Measurements from ENCODE around the gene PLXNA4. TPM values are rescaled to one million over a fixed set of nuclear protein-coding genes. Genes with fewer than 3 reads are reported as not detected.

Gene PLXNA4
- total RNA-seq, 2 experiments from 2014 or later, result 1.2 to 1.4 TPM

DNA sequence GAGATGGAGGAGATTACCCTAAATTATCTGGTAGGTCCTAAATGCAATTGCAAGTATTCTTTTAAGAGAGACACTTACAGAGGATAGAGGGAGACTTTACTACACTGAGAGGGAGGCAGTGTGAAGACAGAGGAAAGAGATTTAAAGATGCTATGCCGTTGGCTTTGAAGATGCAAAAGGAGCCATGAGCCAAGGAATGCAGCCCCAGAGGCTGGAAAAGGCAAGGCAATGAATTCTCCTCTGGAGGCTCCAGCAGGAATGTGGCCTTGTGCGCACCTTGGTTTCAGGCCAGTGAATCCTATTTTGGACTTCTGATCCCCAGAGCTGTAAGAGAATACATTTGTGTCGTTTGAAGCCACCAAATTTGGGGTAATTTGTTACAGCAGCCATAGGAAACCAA lies 118.6 kb downstream of the PLXNA4 start:
- H3K9me3 Mint-ChIP-seq, result no peaks in the 10 kb centered on the region
- H3K27ac Mint-ChIP-seq, result no peak overlapping the region
- peaks cover 42% of the 10 kb centered on the region for H3K4me1 Mint-ChIP-seq
- ChIA-PET CTCF (no interaction called here), POLR2A (no interaction called here)
- no peak for DNase-seq
- peaks cover 3% of the 10 kb centered on the region for H3K36me3 Mint-ChIP-seq (ENCODE audit: low read depth)
- peaks cover 27% of the 10 kb centered on the region for H3K27me3 Mint-ChIP-seq
- no peak overlapping the region for H3K4me3 Mint-ChIP-seq

DNA sequence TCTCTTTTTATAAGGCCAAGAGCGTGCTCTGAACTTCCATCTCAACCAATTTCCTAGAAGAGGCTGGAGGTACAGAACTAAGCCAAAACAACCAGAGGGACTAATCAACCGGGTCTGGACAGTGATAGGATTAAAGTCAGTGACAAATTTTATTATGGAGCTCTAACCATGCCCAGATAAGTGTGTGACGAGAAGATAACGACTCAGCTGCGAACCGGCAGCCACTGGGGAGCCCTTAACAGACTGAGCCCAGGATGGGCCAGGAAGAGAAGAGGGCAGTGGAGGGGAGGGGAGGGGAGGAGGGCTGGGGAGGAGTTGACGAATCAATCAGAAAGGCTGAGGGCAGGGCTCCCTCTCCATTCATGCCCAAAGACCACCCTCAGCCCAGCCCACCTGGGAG lies 119.9 kb downstream of the PLXNA4 start:
- DNase-seq, result no peak
- peaks cover 31% of the 10 kb centered on the region for H3K27me3 Mint-ChIP-seq
- H3K9me3 Mint-ChIP-seq, result no peaks in the 10 kb centered on the region
- H3K4me3 Mint-ChIP-seq, result no peak overlapping the region
- ChIA-PET CTCF (interaction anchor here (0.6 kb wide), 1 partner anchor 17 kb away, joined by 3 read pairs; no protein-coding TSS in a partner anchor), POLR2A (no interaction called here)
- no peak overlapping the region for H3K27ac Mint-ChIP-seq
- H3K36me3 Mint-ChIP-seq (ENCODE audit: low read depth), result peaks cover 8% of the 10 kb centered on the region
- peaks cover 43% of the 10 kb centered on the region for H3K4me1 Mint-ChIP-seq

DNA sequence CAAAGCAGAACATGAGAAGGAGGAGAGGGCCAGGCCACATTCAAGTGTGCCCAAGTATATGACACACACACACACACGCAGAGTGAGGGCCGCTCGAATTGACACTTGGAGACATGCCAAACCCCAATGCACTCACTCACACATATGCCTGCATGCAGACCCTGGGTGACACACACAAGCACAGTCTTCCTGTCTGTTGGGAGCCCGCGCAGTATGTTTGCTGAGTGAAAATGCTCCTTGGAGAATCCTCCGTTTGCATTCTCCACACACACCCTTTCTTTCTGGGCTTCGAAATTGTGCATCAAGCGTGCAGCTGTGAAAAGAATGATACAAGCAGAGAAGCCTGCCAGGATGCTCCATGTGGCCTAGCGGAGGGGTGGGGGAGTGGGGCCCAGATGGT lies 120.9 kb downstream of the PLXNA4 start:
- CTCF ChIA-PET, result interaction anchor here (0.7 kb wide), 1 partner anchor 164 kb away, joined by 4 read pairs; no protein-coding TSS in a partner anchor
- Mint-ChIP-seq H3K4me1 (peaks cover 43% of the 10 kb centered on the region), H3K9me3 (no peaks in the 10 kb centered on the region), H3K27ac (no peak overlapping the region), H3K36me3 (ENCODE audit: low read depth) (peaks cover 8% of the 10 kb centered on the region), H3K27me3 (peaks cover 28% of the 10 kb centered on the region), H3K4me3 (no peak overlapping the region)
- POLR2A ChIA-PET, result no interaction called here
- DNase-seq, result no peak

DNA sequence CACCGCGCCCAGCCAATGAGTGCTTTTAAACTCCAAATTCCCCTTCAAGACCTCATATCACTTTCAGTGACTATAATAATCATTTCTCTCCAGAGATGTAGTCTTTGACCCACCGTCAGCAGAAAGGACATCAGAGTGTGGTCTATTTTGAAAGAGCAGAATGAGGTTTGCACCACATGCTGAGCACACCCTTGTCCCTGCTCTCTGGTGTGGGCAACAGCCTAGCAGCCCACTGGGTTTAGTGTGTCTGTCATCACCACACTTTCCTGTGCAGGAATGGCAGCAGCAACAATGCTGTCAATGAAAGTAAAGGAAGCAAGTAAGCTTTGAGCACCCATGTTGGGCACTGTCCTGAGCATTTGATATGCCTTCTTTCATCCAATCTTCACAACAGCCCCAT lies 122.4 kb downstream of the PLXNA4 start:
- Mint-ChIP-seq H3K27me3 (peaks cover 25% of the 10 kb centered on the region), H3K36me3 (ENCODE audit: low read depth) (peaks cover 8% of the 10 kb centered on the region), H3K4me3 (no peak overlapping the region), H3K9me3 (no peaks in the 10 kb centered on the region), H3K4me1 (peaks cover 54% of the 10 kb centered on the region), H3K27ac (no peak overlapping the region)
- no peak for DNase-seq
- ChIA-PET CTCF (no interaction called here), POLR2A (interaction anchor here (0.5 to 1.1 kb wide), 2 partner anchors 23 to 53 kb away, joined by 3 to 4 read pairs; no protein-coding TSS in a partner anchor)

DNA sequence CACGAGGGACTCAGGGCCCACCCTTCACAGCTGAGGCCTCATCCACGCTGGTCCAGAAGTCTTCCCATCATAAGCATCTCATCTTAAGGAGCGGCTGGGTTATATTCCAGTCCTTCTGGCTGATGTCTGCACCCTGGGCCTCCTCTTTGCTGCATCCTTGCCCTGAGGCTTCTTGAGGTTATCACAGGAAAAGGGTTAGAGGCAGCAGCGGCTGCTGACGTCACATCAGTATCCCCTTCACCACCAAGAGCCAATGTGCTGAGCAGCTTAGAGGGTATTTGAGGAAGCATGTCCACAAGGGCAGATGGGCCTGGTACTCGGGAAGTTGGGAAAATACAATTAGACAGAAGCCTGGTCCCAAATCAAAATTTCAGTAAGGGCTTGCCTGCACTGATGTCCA lies 125.1 kb downstream of the PLXNA4 start:
- peaks cover 8% of the 10 kb centered on the region for H3K36me3 Mint-ChIP-seq (ENCODE audit: low read depth)
- H3K9me3 Mint-ChIP-seq, result no peaks in the 10 kb centered on the region
- H3K4me3 Mint-ChIP-seq, result no peak overlapping the region
- H3K4me1 Mint-ChIP-seq, result peaks cover 70% of the 10 kb centered on the region
- DNase-seq, result peak; percentile 61
- peak overlapping the region; percentile 47 for H3K27ac Mint-ChIP-seq
- ChIA-PET POLR2A (interaction anchor here (3.1 to 4.3 kb wide), 2 partner anchors 13 to 20 kb away, joined by 22 to 24 read pairs; no protein-coding TSS in a partner anchor), CTCF (interaction anchor here (2.2 kb wide), 1 partner anchor 13 kb away, joined by 5 read pairs; no protein-coding TSS in a partner anchor)
- H3K27me3 Mint-ChIP-seq, result peaks cover 14% of the 10 kb centered on the region

DNA sequence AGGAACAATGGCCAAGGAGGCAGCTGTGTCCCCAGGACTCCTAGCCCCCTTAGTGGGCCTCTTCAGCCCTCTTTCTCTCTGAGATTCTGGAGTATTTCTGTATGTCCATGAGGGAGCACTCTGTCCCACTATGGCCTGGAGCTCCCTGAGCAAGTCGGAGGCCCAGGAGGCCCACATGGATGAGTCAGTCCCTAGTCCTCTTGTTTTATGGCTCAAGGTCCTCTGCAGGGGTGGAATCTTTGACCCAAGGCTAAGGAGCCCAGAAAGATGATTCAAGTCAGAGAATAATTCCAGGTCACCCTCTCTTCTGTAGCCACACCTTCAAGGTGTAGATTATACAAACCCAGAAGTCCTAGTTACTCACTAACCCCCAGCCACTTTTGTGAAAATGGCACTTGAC lies 125.6 kb downstream of the PLXNA4 start:
- ChIA-PET CTCF (interaction anchor here (2.2 kb wide), 1 partner anchor 12 kb away, joined by 5 read pairs; no protein-coding TSS in a partner anchor), POLR2A (interaction anchor here (1.0 to 4.3 kb wide), 3 partner anchors 10 to 20 kb away, joined by 5 to 24 read pairs (median 22); no protein-coding TSS in a partner anchor)

DNA sequence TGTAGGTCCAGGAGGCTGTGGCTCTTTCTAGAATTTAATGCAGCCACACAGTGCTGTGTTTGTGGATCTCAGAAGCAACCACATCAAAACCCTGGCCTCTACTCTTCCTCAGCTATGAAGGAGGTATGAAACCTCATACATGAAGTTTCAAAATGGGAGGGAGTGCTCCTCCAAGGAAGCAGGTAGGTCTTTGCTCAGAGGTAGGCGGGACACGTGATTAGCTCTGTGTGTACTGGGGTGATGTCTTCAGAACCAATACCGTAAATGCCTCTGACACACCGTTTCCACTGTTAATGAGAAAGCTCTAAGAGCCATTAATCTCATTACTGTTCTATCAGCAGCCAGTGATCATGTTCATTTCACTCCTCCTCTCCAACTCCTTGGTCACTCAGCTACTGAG lies 126.1 kb downstream of the PLXNA4 start:
- Mint-ChIP-seq H3K4me1 (peaks cover 72% of the 10 kb centered on the region), H3K36me3 (ENCODE audit: low read depth) (peaks cover 8% of the 10 kb centered on the region), H3K27ac (peak overlapping the region; percentile 47), H3K27me3 (peaks cover 12% of the 10 kb centered on the region), H3K4me3 (no peak overlapping the region), H3K9me3 (no peaks in the 10 kb centered on the region)
- no peak for DNase-seq
- ChIA-PET CTCF (interaction anchor here (2.2 kb wide), 1 partner anchor 12 kb away, joined by 5 read pairs; no protein-coding TSS in a partner anchor), POLR2A (interaction anchor here (1.0 to 4.3 kb wide), 3 partner anchors 11 to 19 kb away, joined by 5 to 24 read pairs (median 22); no protein-coding TSS in a partner anchor)

More for the DNA sequence above, 125.6 kb downstream of the PLXNA4 start:
- DNase-seq, result no peak
- peaks cover 8% of the 10 kb centered on the region for H3K36me3 Mint-ChIP-seq (ENCODE audit: low read depth)
- peak overlapping the region; percentile 47 for H3K27ac Mint-ChIP-seq
- H3K4me3 Mint-ChIP-seq, result no peak overlapping the region
- no peaks in the 10 kb centered on the region for H3K9me3 Mint-ChIP-seq
- H3K27me3 Mint-ChIP-seq, result peaks cover 14% of the 10 kb centered on the region
- H3K4me1 Mint-ChIP-seq, result peaks cover 71% of the 10 kb centered on the region

DNA sequence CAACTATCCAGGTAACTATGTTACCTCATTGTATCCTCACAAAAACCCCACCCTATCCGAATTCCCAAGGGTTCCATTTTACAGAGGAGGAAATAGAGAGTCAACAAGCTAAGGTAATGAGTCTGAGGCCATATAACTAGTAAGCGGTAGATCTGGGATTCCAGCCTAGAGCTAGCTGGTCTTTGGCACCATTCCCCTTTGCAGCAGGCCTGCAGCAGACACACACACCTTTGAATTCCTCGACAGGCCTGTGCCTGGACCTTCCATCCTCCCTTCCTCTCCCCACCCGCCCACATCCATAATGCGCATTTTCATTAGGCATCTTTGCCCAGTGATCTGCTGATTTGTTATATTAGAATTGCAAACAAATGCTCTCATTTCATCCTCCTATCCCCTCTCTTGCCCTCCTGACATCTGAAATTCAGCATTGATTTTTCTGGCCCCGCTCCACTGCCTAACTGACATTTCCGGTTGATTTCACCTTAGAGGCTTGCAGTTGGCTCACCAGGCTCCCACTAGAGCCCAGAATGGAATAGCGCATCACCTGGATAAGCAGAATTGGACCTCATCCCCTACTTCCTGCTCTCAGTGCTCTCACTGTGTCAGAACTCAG lies 129.5 kb downstream of the PLXNA4 start:
- POLR2A ChIA-PET, result interaction anchor here (3.3 kb wide), 1 partner anchor 15 kb away, joined by 12 read pairs; no protein-coding TSS in a partner anchor
- Mint-ChIP-seq H3K27me3 (peaks cover 13% of the 10 kb centered on the region), H3K36me3 (ENCODE audit: low read depth) (peaks cover 4% of the 10 kb centered on the region), H3K4me3 (no peak overlapping the region), H3K27ac (no peak overlapping the region), H3K9me3 (no peaks in the 10 kb centered on the region), H3K4me1 (peaks cover 58% of the 10 kb centered on the region)
- DNase-seq, result no peak
- CTCF ChIA-PET, result interaction anchor here (1.2 kb wide), 1 partner anchor 16 kb away, joined by 3 read pairs; no protein-coding TSS in a partner anchor

DNA sequence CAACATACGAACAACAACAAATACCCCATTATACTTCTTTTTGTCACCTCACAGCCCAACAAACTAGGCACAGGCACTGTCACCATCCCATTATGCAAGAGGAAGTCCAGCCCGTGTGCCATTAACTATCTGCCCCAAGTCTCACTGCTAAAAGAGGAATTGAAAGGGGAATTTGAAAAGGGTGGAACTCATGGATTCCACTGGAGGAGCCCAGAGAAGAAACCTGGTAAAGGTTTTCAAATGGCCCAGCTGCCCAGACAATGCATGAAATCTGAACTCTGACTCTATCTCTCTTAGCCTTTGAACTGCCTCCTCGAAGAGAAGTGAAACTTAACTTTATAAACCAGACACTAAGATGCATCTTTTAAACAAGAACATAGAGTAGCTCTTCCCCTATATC lies 130.0 kb downstream of the PLXNA4 start:
- peaks cover 16% of the 10 kb centered on the region for H3K27me3 Mint-ChIP-seq
- ChIA-PET CTCF (no interaction called here), POLR2A (interaction anchor here (3.3 kb wide), 1 partner anchor 15 kb away, joined by 12 read pairs; no protein-coding TSS in a partner anchor)
- no peak overlapping the region for H3K27ac Mint-ChIP-seq
- peaks cover 53% of the 10 kb centered on the region for H3K4me1 Mint-ChIP-seq
- no peak for DNase-seq
- H3K4me3 Mint-ChIP-seq, result no peak overlapping the region
- H3K36me3 Mint-ChIP-seq (ENCODE audit: low read depth), result peaks cover 4% of the 10 kb centered on the region
- H3K9me3 Mint-ChIP-seq, result no peaks in the 10 kb centered on the region

DNA sequence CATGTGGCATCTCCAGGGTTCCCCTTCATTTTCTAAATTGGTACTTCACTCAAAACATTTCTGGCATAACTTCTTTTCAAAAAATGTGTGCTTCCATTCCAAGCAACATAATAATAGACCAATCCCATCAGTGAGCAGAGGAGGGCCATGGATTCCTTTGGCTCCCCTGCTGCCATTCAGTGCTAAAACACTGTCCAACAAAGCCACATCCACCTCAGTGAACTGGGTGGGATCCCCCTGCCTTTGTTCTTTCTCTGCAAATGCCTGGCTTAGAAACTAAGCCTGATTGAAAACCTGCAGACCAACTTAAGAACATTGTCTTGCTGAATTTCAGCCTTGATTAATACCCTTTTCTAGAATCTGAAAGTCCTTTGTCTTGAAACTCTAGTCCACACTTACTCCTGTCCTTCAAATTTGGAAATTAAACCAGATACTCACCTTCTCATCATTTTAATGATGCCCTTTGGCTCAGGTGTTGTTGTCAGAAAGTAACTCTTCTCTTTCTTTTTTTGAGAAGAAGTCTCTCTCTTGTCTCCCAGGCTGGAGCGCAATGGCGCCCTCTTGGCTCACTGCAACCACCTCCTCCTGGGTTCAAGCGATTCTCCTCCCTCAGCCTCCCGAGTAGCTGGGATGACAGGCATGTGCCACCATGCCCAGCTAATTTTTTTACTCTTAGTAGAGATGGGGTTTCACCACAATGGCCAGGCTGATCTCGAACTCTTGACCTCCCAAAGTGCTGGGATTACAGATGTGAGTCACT lies 132.3 kb downstream of the PLXNA4 start:
- H3K27ac Mint-ChIP-seq, result no peak overlapping the region
- peaks cover 4% of the 10 kb centered on the region for H3K36me3 Mint-ChIP-seq (ENCODE audit: low read depth)
- no peak for DNase-seq

DNA sequence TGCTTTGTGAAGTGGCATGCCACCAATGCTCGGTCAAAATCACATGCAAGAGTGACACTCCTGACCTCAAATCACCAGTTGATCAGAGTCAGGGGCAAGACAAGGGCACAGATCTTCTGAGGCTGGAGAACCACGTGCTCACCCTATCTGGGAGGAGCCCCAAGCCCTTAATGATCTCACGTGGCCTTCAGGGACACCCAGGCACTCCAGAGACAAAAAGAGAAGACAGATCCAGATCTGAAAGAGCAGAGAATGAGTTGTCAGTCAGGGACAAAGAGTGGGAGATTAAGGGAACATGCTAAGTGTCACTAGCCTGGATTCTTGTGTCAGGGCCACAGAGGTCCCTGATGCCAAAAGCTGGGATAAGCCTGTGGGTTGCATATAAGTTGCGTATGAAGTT lies 134.3 kb downstream of the PLXNA4 start:
- POLR2A ChIA-PET, result interaction anchor here (2.4 kb wide), 1 partner anchor 11 kb away, joined by 12 read pairs; no protein-coding TSS in a partner anchor
- no peak overlapping the region for H3K27ac Mint-ChIP-seq
- peaks cover 57% of the 10 kb centered on the region for H3K4me1 Mint-ChIP-seq
- H3K4me3 Mint-ChIP-seq, result no peak overlapping the region
- H3K9me3 Mint-ChIP-seq, result no peaks in the 10 kb centered on the region
- H3K27me3 Mint-ChIP-seq, result peaks cover 20% of the 10 kb centered on the region
- peaks cover 4% of the 10 kb centered on the region for H3K36me3 Mint-ChIP-seq (ENCODE audit: low read depth)
- CTCF ChIA-PET, result no interaction called here
- DNase-seq, result no peak

More for the DNA sequence above, 132.3 kb downstream of the PLXNA4 start:
- Mint-ChIP-seq H3K27me3 (peaks cover 20% of the 10 kb centered on the region), H3K4me1 (peaks cover 49% of the 10 kb centered on the region), H3K4me3 (no peak overlapping the region), H3K9me3 (no peaks in the 10 kb centered on the region)
- CTCF ChIA-PET, result no interaction called here
- POLR2A ChIA-PET, result no interaction called here

DNA sequence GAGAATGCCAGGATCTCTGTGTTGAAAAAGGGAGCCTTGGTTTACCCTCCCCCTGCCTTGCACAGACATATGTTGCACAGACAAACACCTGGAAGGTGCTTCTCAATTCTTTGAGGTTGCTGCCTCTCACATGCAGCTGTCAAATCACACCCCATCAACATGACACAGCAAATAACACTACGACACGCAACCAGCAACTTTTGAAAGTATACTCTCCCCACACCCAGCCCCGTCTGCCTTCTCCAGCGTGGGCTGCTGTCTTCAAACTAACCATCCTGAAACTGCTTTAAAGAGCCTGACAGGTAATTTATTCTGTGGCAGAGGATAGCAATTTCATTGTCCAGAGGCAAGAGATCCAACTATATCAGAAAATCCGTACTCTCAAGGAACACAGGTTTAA lies 136.1 kb downstream of the PLXNA4 start:
- H3K27ac Mint-ChIP-seq, result no peak overlapping the region
- ChIA-PET POLR2A (interaction anchor here (2.4 to 4.4 kb wide), 2 partner anchors 9 to 10 kb away, joined by 12 to 24 read pairs; no protein-coding TSS in a partner anchor), CTCF (no interaction called here)
- peaks cover 65% of the 10 kb centered on the region for H3K4me1 Mint-ChIP-seq
- peaks cover 4% of the 10 kb centered on the region for H3K36me3 Mint-ChIP-seq (ENCODE audit: low read depth)
- peaks cover 20% of the 10 kb centered on the region for H3K27me3 Mint-ChIP-seq
- H3K9me3 Mint-ChIP-seq, result no peaks in the 10 kb centered on the region
- no peak overlapping the region for H3K4me3 Mint-ChIP-seq
- no peak for DNase-seq

DNA sequence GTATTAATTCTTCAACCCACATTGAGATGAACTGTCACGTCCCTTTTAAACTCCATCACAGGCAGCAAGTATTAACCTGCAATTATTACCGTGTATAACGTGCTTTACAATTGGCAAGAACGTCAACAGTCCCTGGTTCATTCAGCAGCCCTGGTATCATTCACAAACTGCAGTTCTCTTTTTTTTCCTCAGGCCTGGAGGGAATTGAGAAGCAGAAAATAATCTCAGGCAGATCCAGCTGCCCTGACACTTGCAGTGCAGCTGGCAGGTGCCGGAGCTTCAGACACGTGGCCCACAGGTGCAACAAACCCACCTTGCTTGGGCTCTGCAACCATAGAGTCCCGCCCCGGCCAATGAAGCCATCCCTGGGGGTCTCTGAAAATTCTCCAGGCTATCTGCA lies 137.3 kb downstream of the PLXNA4 start:
- CTCF ChIA-PET, result interaction anchor here (1.0 to 1.7 kb wide), 2 partner anchors 18 to 142 kb away, joined by 3 to 8 read pairs; no protein-coding TSS in a partner anchor
- Mint-ChIP-seq H3K36me3 (ENCODE audit: low read depth) (peaks cover 10% of the 10 kb centered on the region), H3K27me3 (peaks cover 18% of the 10 kb centered on the region), H3K4me3 (no peak overlapping the region), H3K9me3 (no peaks in the 10 kb centered on the region), H3K27ac (no peak overlapping the region), H3K4me1 (peaks cover 74% of the 10 kb centered on the region)
- DNase-seq, result no peak
- POLR2A ChIA-PET, result interaction anchor here (4.4 kb wide), 1 partner anchor 11 kb away, joined by 24 read pairs; no protein-coding TSS in a partner anchor
